ENCODE data around the gene B3GNT8. TPM values are rescaled to one million over a fixed set of nuclear protein-coding genes. Genes with fewer than 3 reads are reported as not detected.

The B3GNT8 gene
- total RNA-seq, 1 experiment from 2014 or later = 0.10 TPM

DNA sequence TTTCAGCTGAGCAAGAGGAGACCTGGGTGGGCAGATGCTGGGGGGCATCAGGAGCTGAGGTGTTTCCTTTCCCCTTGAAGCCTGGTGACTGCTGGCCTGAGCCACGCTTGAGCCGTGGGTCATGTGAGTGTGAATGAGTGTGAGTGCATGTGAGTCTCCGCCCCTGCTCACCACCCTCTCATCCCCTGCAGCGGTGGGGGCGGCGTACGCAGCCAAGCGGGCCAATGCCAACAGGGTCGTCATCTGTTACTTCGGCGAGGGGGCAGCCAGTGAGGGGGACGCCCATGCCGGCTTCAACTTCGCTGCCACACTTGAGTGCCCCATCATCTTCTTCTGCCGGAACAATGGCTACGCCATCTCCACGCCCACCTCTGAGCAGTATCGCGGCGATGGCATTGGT, 5.2 kb downstream of the B3GNT8 start:
- TF ChIP-seq POLR2AphosphoS5 (IDR thresholded peaks at IDR 0.05; ENCODE audit: low read depth, low read length) (no peak), SIN3A (IDR thresholded peaks at IDR 0.05; ENCODE audit: borderline replicate concordance, insufficient read depth, low read depth, low read length) (no peak), TCF7L2 (IDR thresholded peaks at IDR 0.05; ENCODE audit: low read depth, low read length) (no peak)
- TF ChIP-seq, protein P1, sequence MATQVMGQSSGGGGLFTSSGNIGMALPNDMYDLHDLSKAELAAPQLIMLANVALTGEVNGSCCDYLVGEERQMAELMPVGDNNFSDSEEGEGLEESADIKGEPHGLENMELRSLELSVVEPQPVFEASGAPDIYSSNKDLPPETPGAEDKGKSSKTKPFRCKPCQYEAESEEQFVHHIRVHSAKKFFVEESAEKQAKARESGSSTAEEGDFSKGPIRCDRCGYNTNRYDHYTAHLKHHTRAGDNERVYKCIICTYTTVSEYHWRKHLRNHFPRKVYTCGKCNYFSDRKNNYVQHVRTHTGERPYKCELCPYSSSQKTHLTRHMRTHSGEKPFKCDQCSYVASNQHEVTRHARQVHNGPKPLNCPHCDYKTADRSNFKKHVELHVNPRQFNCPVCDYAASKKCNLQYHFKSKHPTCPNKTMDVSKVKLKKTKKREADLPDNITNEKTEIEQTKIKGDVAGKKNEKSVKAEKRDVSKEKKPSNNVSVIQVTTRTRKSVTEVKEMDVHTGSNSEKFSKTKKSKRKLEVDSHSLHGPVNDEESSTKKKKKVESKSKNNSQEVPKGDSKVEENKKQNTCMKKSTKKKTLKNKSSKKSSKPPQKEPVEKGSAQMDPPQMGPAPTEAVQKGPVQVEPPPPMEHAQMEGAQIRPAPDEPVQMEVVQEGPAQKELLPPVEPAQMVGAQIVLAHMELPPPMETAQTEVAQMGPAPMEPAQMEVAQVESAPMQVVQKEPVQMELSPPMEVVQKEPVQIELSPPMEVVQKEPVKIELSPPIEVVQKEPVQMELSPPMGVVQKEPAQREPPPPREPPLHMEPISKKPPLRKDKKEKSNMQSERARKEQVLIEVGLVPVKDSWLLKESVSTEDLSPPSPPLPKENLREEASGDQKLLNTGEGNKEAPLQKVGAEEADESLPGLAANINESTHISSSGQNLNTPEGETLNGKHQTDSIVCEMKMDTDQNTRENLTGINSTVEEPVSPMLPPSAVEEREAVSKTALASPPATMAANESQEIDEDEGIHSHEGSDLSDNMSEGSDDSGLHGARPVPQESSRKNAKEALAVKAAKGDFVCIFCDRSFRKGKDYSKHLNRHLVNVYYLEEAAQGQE (IDR thresholded peaks at IDR 0.05; ENCODE audit: insufficient read depth in 1 of 2, low read depth in 2 of 2, low read length in 1 of 2) = no peak
- TF ChIP-seq, protein P2, sequence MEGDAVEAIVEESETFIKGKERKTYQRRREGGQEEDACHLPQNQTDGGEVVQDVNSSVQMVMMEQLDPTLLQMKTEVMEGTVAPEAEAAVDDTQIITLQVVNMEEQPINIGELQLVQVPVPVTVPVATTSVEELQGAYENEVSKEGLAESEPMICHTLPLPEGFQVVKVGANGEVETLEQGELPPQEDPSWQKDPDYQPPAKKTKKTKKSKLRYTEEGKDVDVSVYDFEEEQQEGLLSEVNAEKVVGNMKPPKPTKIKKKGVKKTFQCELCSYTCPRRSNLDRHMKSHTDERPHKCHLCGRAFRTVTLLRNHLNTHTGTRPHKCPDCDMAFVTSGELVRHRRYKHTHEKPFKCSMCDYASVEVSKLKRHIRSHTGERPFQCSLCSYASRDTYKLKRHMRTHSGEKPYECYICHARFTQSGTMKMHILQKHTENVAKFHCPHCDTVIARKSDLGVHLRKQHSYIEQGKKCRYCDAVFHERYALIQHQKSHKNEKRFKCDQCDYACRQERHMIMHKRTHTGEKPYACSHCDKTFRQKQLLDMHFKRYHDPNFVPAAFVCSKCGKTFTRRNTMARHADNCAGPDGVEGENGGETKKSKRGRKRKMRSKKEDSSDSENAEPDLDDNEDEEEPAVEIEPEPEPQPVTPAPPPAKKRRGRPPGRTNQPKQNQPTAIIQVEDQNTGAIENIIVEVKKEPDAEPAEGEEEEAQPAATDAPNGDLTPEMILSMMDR (IDR thresholded peaks at IDR 0.05) = no peak
- in situ Hi-C loops (cut with HindIII; ENCODE audit: low pct_unique_long_range_greater_than_20kb, low sequenced_read_pairs) = no loop called here
- Histone ChIP-seq H3K27ac (ENCODE audit: low read length) (no peak overlapping the region), H3K27me3 (ENCODE audit: control insufficient read depth, insufficient read depth, low read length) (no peaks in the 10 kb centered on the region), H3K4me1 (ENCODE audit: control insufficient read depth, insufficient read depth, low read length) (no peaks in the 10 kb centered on the region), H3K4me3 (ENCODE audit: low read depth in 2 of 2, low read length in 2 of 2) (no peak overlapping the region), H3K9me3 (ENCODE audit: control insufficient read depth, insufficient read depth, low read depth, low read length) (no peaks in the 10 kb centered on the region), H3K36me3 (ENCODE audit: control insufficient read depth, insufficient read depth, low read length) (no peaks in the 10 kb centered on the region)
- CTCF ChIA-PET = no interaction called here
- BruUV-seq (replicated peaks) = no TSS peak
- DNase-seq (ENCODE audit: low read depth, low spot score) = no peak
- no peak for ATAC-seq
- POLR2A ChIA-PET = no interaction called here
- intact Hi-C loops (cut with micrococcal nuclease; ENCODE audit: unreplicated experiment) = no loop called here

DNA sequence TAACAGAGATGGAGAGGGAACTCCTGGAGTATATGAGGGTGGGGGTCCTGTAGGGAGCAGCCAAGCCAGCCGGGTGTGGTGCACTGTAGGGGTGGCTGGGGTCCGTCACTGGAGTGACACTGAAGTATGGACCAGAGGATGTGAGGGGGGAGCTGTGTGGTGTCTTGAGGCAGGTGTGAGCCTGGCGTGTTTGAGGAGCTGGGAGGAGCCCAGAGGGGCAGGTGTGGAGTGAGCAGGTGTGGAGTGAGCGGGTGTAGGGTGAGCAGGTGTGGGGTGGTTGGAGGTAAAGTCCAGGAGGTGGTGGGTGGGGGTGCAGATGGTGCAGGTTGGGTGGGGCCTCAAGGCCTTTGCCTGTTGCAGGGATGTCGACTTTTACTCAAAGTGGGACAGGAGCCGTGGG, 5.9 kb downstream of the B3GNT8 start:
- POLR2A ChIA-PET = no interaction called here
- intact Hi-C loops (cut with micrococcal nuclease; ENCODE audit: unreplicated experiment) = no loop called here

More for the DNA sequence above, 5.9 kb downstream of the B3GNT8 start:
- no TSS peak for BruUV-seq (replicated peaks)
- ATAC-seq = no peak
- no peak overlapping the region for H3K27ac ChIP-seq (ENCODE audit: low read length)
- no peak for DNase-seq (ENCODE audit: low read depth, low spot score)
- H3K4me3 ChIP-seq (ENCODE audit: low read depth in 2 of 2, low read length in 2 of 2) = no peak overlapping the region
- CTCF ChIA-PET = no interaction called here
- no peaks in the 10 kb centered on the region for H3K27me3 ChIP-seq (ENCODE audit: control insufficient read depth, insufficient read depth, low read length)
- H3K4me1 ChIP-seq (ENCODE audit: control insufficient read depth, insufficient read depth, low read length) = no peaks in the 10 kb centered on the region
- TF ChIP-seq SIN3A (IDR thresholded peaks at IDR 0.05; ENCODE audit: borderline replicate concordance, insufficient read depth, low read depth, low read length) = no peak
- TF ChIP-seq, protein P2 (IDR thresholded peaks at IDR 0.05) = no peak
- TF ChIP-seq, protein P1 (IDR thresholded peaks at IDR 0.05; ENCODE audit: insufficient read depth in 1 of 2, low read depth in 2 of 2, low read length in 1 of 2) = no peak
- no peak for TF ChIP-seq POLR2AphosphoS5 (IDR thresholded peaks at IDR 0.05; ENCODE audit: low read depth, low read length)
- no peak for TF ChIP-seq TCF7L2 (IDR thresholded peaks at IDR 0.05; ENCODE audit: low read depth, low read length)
- H3K36me3 ChIP-seq (ENCODE audit: control insufficient read depth, insufficient read depth, low read length) = no peaks in the 10 kb centered on the region
- no peaks in the 10 kb centered on the region for H3K9me3 ChIP-seq (ENCODE audit: control insufficient read depth, insufficient read depth, low read depth, low read length)
- in situ Hi-C loops (cut with HindIII; ENCODE audit: low pct_unique_long_range_greater_than_20kb, low sequenced_read_pairs) = no loop called here
